ENCODE results near the gene SESTD1. TPM values are rescaled to one million over a fixed set of nuclear protein-coding genes. Genes with fewer than 3 reads are reported as not detected.
A peak's percentile ranks its signal among the peaks of the same experiment; 100 is the strongest.

Gene SESTD1
- total and polyA plus RNA-seq, 2 of the 13 experiments (the other 11 are each of a cell fraction or from before 2014, with no cell fraction given): 74.4 to 101 TPM

GRCh38 chr2:179264368-179265081, at the start of gene SESTD1 (continued):
- TF ChIP-seq, protein P1, sequence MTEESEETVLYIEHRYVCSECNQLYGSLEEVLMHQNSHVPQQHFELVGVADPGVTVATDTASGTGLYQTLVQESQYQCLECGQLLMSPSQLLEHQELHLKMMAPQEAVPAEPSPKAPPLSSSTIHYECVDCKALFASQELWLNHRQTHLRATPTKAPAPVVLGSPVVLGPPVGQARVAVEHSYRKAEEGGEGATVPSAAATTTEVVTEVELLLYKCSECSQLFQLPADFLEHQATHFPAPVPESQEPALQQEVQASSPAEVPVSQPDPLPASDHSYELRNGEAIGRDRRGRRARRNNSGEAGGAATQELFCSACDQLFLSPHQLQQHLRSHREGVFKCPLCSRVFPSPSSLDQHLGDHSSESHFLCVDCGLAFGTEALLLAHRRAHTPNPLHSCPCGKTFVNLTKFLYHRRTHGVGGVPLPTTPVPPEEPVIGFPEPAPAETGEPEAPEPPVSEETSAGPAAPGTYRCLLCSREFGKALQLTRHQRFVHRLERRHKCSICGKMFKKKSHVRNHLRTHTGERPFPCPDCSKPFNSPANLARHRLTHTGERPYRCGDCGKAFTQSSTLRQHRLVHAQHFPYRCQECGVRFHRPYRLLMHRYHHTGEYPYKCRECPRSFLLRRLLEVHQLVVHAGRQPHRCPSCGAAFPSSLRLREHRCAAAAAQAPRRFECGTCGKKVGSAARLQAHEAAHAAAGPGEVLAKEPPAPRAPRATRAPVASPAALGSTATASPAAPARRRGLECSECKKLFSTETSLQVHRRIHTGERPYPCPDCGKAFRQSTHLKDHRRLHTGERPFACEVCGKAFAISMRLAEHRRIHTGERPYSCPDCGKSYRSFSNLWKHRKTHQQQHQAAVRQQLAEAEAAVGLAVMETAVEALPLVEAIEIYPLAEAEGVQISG (CRISPR knock-in tag; IDR thresholded peaks at IDR 0.05): peak; percentile 68
- TF ChIP-seq YEATS4 (CRISPR knock-in tag; IDR thresholded peaks at IDR 0.05; ENCODE audit: borderline replicate concordance): peak; percentile 61; the same call in 1 of the 2 replicates
- TF ChIP-seq ZNF292 (CRISPR knock-in tag; IDR thresholded peaks at IDR 0.05; ENCODE audit: borderline replicate concordance, low read depth): 0 out of 2 replicates have a peak, but pooled peaks have one; percentile 42
- TF ChIP-seq FOXC1 (CRISPR knock-in tag; IDR thresholded peaks at IDR 0.05; ENCODE audit: borderline replicate concordance): peak; percentile 54; the same call in 1 of the 2 replicates
- TF ChIP-seq ZNF557 (CRISPR knock-in tag; IDR thresholded peaks at IDR 0.05): no peak
- TF ChIP-seq SP5 (CRISPR knock-in tag; IDR thresholded peaks at IDR 0.05; ENCODE audit: borderline replicate concordance, low read depth): peak; percentile 90
- peak; percentile 77; the same call in 1 of the 2 replicates for TF ChIP-seq ZNF441 (CRISPR knock-in tag; IDR thresholded peaks at IDR 0.05; ENCODE audit: borderline replicate concordance)
- TF ChIP-seq ZFX (CRISPR knock-in tag; IDR thresholded peaks at IDR 0.05; ENCODE audit: low read depth): peak; percentile 78
- TF ChIP-seq ZZZ3 (CRISPR knock-in tag; IDR thresholded peaks at IDR 0.05; ENCODE audit: borderline replicate concordance): peak; percentile 42; the same call in 1 of the 2 replicates
- TF ChIP-seq ZNF782 (CRISPR knock-in tag; IDR thresholded peaks at IDR 0.05; ENCODE audit: borderline replicate concordance): peak; percentile 60; the same call in 1 of the 2 replicates
- TF ChIP-seq ZNF788 (CRISPR knock-in tag; IDR thresholded peaks at IDR 0.05; ENCODE audit: borderline replicate concordance): peak; percentile 60; the same call in 1 of the 2 replicates
- TF ChIP-seq ZNF558 (CRISPR knock-in tag; IDR thresholded peaks at IDR 0.05; ENCODE audit: borderline replicate concordance): peak; percentile 62; the same call in 1 of the 2 replicates
- TF ChIP-seq ZNF350 (CRISPR knock-in tag; IDR thresholded peaks at IDR 0.05; ENCODE audit: borderline replicate concordance, low read depth): peak; percentile 56; the same call in 1 of the 2 replicates
- TF ChIP-seq, protein P2, sequence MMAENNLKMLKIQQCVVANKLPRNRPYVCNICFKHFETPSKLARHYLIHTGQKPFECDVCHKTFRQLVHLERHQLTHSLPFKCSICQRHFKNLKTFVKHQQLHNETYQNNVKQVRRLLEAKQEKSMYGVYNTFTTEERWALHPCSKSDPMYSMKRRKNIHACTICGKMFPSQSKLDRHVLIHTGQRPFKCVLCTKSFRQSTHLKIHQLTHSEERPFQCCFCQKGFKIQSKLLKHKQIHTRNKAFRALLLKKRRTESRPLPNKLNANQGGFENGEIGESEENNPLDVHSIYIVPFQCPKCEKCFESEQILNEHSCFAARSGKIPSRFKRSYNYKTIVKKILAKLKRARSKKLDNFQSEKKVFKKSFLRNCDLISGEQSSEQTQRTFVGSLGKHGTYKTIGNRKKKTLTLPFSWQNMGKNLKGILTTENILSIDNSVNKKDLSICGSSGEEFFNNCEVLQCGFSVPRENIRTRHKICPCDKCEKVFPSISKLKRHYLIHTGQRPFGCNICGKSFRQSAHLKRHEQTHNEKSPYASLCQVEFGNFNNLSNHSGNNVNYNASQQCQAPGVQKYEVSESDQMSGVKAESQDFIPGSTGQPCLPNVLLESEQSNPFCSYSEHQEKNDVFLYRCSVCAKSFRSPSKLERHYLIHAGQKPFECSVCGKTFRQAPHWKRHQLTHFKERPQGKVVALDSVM (CRISPR knock-in tag; IDR thresholded peaks at IDR 0.05): peak; percentile 39; the same call in 1 of the 2 replicates
- no peak for TF ChIP-seq ZNF619 (CRISPR knock-in tag; IDR thresholded peaks at IDR 0.05)
- TF ChIP-seq, protein P3, sequence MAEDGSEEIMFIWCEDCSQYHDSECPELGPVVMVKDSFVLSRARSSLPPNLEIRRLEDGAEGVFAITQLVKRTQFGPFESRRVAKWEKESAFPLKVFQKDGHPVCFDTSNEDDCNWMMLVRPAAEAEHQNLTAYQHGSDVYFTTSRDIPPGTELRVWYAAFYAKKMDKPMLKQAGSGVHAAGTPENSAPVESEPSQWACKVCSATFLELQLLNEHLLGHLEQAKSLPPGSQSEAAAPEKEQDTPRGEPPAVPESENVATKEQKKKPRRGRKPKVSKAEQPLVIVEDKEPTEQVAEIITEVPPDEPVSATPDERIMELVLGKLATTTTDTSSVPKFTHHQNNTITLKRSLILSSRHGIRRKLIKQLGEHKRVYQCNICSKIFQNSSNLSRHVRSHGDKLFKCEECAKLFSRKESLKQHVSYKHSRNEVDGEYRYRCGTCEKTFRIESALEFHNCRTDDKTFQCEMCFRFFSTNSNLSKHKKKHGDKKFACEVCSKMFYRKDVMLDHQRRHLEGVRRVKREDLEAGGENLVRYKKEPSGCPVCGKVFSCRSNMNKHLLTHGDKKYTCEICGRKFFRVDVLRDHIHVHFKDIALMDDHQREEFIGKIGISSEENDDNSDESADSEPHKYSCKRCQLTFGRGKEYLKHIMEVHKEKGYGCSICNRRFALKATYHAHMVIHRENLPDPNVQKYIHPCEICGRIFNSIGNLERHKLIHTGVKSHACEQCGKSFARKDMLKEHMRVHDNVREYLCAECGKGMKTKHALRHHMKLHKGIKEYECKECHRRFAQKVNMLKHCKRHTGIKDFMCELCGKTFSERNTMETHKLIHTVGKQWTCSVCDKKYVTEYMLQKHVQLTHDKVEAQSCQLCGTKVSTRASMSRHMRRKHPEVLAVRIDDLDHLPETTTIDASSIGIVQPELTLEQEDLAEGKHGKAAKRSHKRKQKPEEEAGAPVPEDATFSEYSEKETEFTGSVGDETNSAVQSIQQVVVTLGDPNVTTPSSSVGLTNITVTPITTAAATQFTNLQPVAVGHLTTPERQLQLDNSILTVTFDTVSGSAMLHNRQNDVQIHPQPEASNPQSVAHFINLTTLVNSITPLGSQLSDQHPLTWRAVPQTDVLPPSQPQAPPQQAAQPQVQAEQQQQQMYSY (CRISPR knock-in tag; IDR thresholded peaks at IDR 0.05): no peak
- no peak for TF ChIP-seq GTF2F1 (IDR thresholded peaks at IDR 0.05; ENCODE audit: low read length)
- TF ChIP-seq SIX1 (CRISPR knock-in tag; IDR thresholded peaks at IDR 0.05; ENCODE audit: borderline replicate concordance): 0 out of 2 replicates have a peak, but pooled peaks have one; percentile 21
- peak; percentile 54; the same call in 1 of the 2 replicates for TF ChIP-seq KDM3A (CRISPR knock-in tag; IDR thresholded peaks at IDR 0.05; ENCODE audit: low read depth)
- TF ChIP-seq NFKB2 (CRISPR knock-in tag; IDR thresholded peaks at IDR 0.05; ENCODE audit: borderline replicate concordance): peak; percentile 23; the same call in 1 of the 2 replicates

All from HepG2 (cell line).